ENCODE results near the gene PPP2R1B.

DNA sequence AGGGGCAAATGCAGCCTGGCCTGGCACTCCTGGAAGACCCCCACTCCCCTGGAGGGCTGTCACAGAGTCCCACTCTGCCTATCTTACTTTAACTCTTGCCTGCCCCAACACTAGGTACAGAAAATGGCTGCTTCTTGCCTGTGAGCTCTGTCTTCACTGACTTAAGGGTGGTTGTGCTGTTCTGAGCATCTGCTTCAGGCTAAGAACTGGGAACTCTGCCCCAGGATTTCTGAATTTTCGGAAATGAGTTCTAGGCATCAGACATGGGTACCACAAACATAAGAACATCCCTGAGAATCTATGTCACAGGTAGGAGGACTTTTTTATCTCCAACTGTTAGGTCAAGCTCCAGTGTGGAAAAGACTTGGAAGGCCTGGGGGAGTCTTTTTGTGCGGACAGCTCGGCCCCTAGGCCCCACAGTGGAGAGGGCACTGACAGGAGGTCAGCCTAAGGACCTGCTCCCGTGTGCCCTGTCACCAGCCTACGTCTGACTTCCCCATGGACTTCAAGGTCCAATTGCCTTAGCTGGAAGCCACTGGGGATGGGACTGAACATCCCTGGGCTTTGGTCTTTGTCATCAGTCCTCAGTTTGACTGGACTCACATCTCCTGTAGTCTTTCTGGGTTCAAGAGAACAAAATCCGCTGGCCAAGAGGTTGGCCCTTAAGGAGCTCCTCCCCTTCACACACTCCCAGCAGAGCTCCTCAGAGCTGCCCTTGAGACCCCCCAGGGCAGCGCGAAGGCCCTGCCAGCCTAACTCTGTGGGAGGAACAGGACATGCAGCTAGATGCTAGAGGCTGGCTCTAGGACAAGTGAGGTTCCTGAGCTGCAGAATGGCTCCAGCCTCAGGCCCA is 31.9 kb downstream of the PPP2R1B start:
- TF ChIP-seq, protein P1, sequence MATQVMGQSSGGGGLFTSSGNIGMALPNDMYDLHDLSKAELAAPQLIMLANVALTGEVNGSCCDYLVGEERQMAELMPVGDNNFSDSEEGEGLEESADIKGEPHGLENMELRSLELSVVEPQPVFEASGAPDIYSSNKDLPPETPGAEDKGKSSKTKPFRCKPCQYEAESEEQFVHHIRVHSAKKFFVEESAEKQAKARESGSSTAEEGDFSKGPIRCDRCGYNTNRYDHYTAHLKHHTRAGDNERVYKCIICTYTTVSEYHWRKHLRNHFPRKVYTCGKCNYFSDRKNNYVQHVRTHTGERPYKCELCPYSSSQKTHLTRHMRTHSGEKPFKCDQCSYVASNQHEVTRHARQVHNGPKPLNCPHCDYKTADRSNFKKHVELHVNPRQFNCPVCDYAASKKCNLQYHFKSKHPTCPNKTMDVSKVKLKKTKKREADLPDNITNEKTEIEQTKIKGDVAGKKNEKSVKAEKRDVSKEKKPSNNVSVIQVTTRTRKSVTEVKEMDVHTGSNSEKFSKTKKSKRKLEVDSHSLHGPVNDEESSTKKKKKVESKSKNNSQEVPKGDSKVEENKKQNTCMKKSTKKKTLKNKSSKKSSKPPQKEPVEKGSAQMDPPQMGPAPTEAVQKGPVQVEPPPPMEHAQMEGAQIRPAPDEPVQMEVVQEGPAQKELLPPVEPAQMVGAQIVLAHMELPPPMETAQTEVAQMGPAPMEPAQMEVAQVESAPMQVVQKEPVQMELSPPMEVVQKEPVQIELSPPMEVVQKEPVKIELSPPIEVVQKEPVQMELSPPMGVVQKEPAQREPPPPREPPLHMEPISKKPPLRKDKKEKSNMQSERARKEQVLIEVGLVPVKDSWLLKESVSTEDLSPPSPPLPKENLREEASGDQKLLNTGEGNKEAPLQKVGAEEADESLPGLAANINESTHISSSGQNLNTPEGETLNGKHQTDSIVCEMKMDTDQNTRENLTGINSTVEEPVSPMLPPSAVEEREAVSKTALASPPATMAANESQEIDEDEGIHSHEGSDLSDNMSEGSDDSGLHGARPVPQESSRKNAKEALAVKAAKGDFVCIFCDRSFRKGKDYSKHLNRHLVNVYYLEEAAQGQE (IDR thresholded peaks at IDR 0.05; ENCODE audit: insufficient replicate concordance, low read depth) = no peak
- TF ChIP-seq, protein P2, sequence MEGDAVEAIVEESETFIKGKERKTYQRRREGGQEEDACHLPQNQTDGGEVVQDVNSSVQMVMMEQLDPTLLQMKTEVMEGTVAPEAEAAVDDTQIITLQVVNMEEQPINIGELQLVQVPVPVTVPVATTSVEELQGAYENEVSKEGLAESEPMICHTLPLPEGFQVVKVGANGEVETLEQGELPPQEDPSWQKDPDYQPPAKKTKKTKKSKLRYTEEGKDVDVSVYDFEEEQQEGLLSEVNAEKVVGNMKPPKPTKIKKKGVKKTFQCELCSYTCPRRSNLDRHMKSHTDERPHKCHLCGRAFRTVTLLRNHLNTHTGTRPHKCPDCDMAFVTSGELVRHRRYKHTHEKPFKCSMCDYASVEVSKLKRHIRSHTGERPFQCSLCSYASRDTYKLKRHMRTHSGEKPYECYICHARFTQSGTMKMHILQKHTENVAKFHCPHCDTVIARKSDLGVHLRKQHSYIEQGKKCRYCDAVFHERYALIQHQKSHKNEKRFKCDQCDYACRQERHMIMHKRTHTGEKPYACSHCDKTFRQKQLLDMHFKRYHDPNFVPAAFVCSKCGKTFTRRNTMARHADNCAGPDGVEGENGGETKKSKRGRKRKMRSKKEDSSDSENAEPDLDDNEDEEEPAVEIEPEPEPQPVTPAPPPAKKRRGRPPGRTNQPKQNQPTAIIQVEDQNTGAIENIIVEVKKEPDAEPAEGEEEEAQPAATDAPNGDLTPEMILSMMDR (IDR thresholded peaks at IDR 0.05; ENCODE audit: insufficient read depth, low read length) = no peak

Data from HL-60 (cell line).